B cell (primary cell): ENCODE results near the gene NIPSNAP2. TPM values are rescaled to one million over a fixed set of nuclear protein-coding genes. Genes with fewer than 3 reads are reported as not detected.

ENCODE experiments used
- ATAC-seq: fragments of 200-7000 bp; cut with Tn5 transposase; one replicate; pipeline ENCODE4 v1.10.0; 2021; ENCODE audit warnings: low read depth, mild to moderate bottlenecking, moderate number of reproducible peaks, moderate library complexity
- CTCF ChIA-PET: fragments of 350-600 bp; sonication (Branson Sonifier 250); formaldehyde crosslinking; loops from one replicate; lab custom pipeline; 2021; ENCODE audit warnings: antibody characterized with exemption, inconsistent platforms; lab: Charles Lee
- POLR2A ChIA-PET: fragments of 350-600 bp; sonication (Branson Sonifier 250); formaldehyde crosslinking; loops from one replicate; lab custom pipeline; 2021; ENCODE audit warnings: antibody characterized with exemption; lab: Charles Lee
- DNase-seq: peaks from one replicate; pipeline ENCODE4 v3.0.0; 2013
- H2AFZ ChIP-seq: 2 replicates; pipeline ENCODE4 v1.6.1; 2012; ENCODE audit warnings: mild to moderate bottlenecking, low read depth, low read length; ENCODE audit not compliant: insufficient read depth, poor library complexity, severe bottlenecking
- H3K27ac ChIP-seq, 2 donors: 1 replicate in 1 of 2; 2 replicates in 1 of 2; pipeline ENCODE4 v1.5.1; 2012 to 2013; ENCODE audit warnings: low read length in 2 of 2, mild to moderate bottlenecking in 2 of 2, moderate library complexity in 1 of 2
- H3K27me3 ChIP-seq, 4 experiments: fragments of 200-600 bp in 1 of 4; sonication (generic) in 1 of 4; replicated peaks in 1 of 4; 1 replicate in 2 of 4; 2 replicates in 2 of 4; pipeline versions ENCODE4 v1.6.1 to v1.7.0; 2013 to 2016; ENCODE audit warnings: low read length in 3 of 4, mild to moderate bottlenecking in 2 of 4, mixed read lengths in 1 of 4, moderate library complexity in 1 of 4; ENCODE audit not compliant: insufficient read depth in 4 of 4, control insufficient read depth in 3 of 4; ENCODE audit errors: control extremely low read depth in 1 of 4
- H3K36me3 ChIP-seq, 2 experiments: replicated peaks in 1 of 2; 1 replicate in 1 of 2; 2 replicates in 1 of 2; pipeline versions ENCODE4 v1.6.1 to v1.7.1; 2013; ENCODE audit warnings: low read length in 1 of 2; ENCODE audit not compliant: insufficient read depth in 2 of 2, control insufficient read depth in 1 of 2; ENCODE audit errors: control extremely low read depth in 1 of 2, extremely low read depth in 1 of 2
- H3K4me1 ChIP-seq, 2 donors: fragments of 200-600 bp in 1 of 2; sonication (generic) in 1 of 2; 1 replicate in 1 of 2; 2 replicates in 1 of 2; pipeline versions ENCODE4 v1.5.1 to v1.6.1; 2013 to 2017; ENCODE audit warnings: low read length in 2 of 2; ENCODE audit not compliant: control insufficient read depth in 2 of 2, insufficient read depth in 2 of 2
- H3K4me2 ChIP-seq: replicated peaks from 2 replicates; pipeline ENCODE3; 2012; ENCODE audit warnings: mild to moderate bottlenecking, low read depth, low read length; ENCODE audit not compliant: poor library complexity, severe bottlenecking
- H3K4me3 ChIP-seq, 5 experiments: fragments of 200-600 bp in 1 of 5; sonication (generic) in 1 of 5; 1 replicate in 3 of 5; 2 replicates in 2 of 5; pipeline versions ENCODE4 v1.5.1 to v1.7.0; 2011 to 2016; ENCODE audit warnings: low read length in 4 of 5, mild to moderate bottlenecking in 4 of 5, low read depth in 2 of 5, control low read depth in 1 of 5, moderate library complexity in 1 of 5; ENCODE audit not compliant: insufficient read depth in 1 of 5; ENCODE audit errors: control extremely low read depth in 1 of 5, extremely low read depth in 1 of 5
- H3K79me2 ChIP-seq: fragments of 200-600 bp; sonication (generic); one replicate; pipeline ENCODE4 v1.6.0; 2016; ENCODE audit warnings: low read length; ENCODE audit not compliant: control insufficient read depth, insufficient read depth
- H3K9ac ChIP-seq: fragments of 200-600 bp; sonication (generic); 2 replicates; pipeline ENCODE4 v1.6.1; 2017; ENCODE audit warnings: mild to moderate bottlenecking, low read length, moderate library complexity
- H3K9me3 ChIP-seq, 3 donors: one replicate each; pipeline versions ENCODE4 v1.6.1 to v1.7.1; 2013; ENCODE audit warnings: low read length in 2 of 3; ENCODE audit not compliant: control insufficient read depth in 2 of 3, insufficient read depth in 1 of 3; ENCODE audit errors: control extremely low read depth in 1 of 3
- H4K20me1 ChIP-seq: 2 replicates; pipeline ENCODE4 v1.6.0; 2012; ENCODE audit warnings: mild to moderate bottlenecking, low read length; ENCODE audit not compliant: insufficient read depth, control insufficient read depth, poor library complexity, severe bottlenecking
- H3K27ac Mint-ChIP-seq: one replicate; pipeline ENCODE4 v1.8.0; 2021; ENCODE audit warnings: mixed read lengths
- H3K27me3 Mint-ChIP-seq: one replicate; pipeline ENCODE4 v1.8.0; 2021; ENCODE audit warnings: mixed read lengths
- H3K4me1 Mint-ChIP-seq: one replicate; pipeline ENCODE4 v1.8.0; 2021; ENCODE audit warnings: mixed read lengths
- H3K4me3 Mint-ChIP-seq: one replicate; pipeline ENCODE4 v1.8.0; 2021; ENCODE audit warnings: mixed read lengths
- H3K9me3 Mint-ChIP-seq: one replicate; pipeline ENCODE4 v1.8.0; 2022; ENCODE audit warnings: mixed read lengths; ENCODE audit not compliant: insufficient read depth
- CTCF ChIP-seq: fragments of 200-600 bp; IDR thresholded peaks from one replicate; pipeline ENCODE4 v1.8.0; 2022; ENCODE audit warnings: antibody characterized with exemption, mild to moderate bottlenecking
- EZH2 ChIP-seq: IDR thresholded peaks from 2 replicates; pipeline ENCODE4 v1.6.1; 2012; ENCODE audit warnings: borderline replicate concordance, low read depth, mild to moderate bottlenecking, moderate library complexity, low read length; ENCODE audit not compliant: insufficient read depth, poor library complexity, severe bottlenecking
- WGBS: methylation state at CpG from one replicate; pipeline ENCODE4 v1.1.5; 2013; ENCODE audit warnings: missing lambda C conversion rate; ENCODE audit not compliant: insufficient coverage; 5-methylcytosine and 5-hydroxymethylcytosine counted together
- intact Hi-C: fragments of 100-400 bp; cut with micrococcal nuclease; formaldehyde crosslinking; loops from one replicate; pipeline ENCODE4 v1.10.0; 2022
- polyA plus RNA-seq: library from polyadenylated mRNA; depleted of rRNA; stranded (reverse); fragments of >200 nt; gene quantifications from 2 replicates; pipeline ENCODE4 v1.2.3, GENCODE V29; 2012
- total RNA-seq, 2 donors: library from RNA; stranded (reverse); fragments of 120-200 nt in 1 of 2; gene quantifications; 1 replicate in 1 of 2; 2 replicates in 1 of 2; pipeline versions ENCODE4 v1.2.3 to v1.2.4, GENCODE V29; 2013 to 2022

NIPSNAP2 gene
- total and polyA plus RNA-seq, 2 donors (not counting 1 experiment from before 2014, with no cell fraction given), result 19.6 to 40.4 TPM

- no peak overlapping the region for H3K27ac ChIP-seq
- no peak overlapping the region for H2AFZ ChIP-seq
- H3K27ac Mint-ChIP-seq, result no peak overlapping the region
- no peaks in the 10 kb centered on the region for H3K4me1 ChIP-seq
- TF ChIP-seq CTCF (no peak), EZH2 (no peak)
- no peaks in the 10 kb centered on the region for H3K9me3 ChIP-seq
- H3K36me3 ChIP-seq, result peaks cover 13 to 29% of the 10 kb centered on the region in 2 experiments
- no peak overlapping the region for H3K4me3 ChIP-seq
- H3K27me3 Mint-ChIP-seq, result no peaks in the 10 kb centered on the region
- H3K9me3 Mint-ChIP-seq, result no peaks in the 10 kb centered on the region
- peaks cover 1% of the 10 kb centered on the region for H3K4me1 Mint-ChIP-seq
- CTCF ChIA-PET, result interaction anchor here (1.1 kb wide), 1 partner anchor 10 kb away, joined by 3 read pairs; no protein-coding TSS in a partner anchor
- no peaks in the 10 kb centered on the region for H3K27me3 ChIP-seq
- H3K79me2 ChIP-seq, result no peaks in the 10 kb centered on the region
- no peak overlapping the region for H3K9ac ChIP-seq
- no peak overlapping the region for H3K4me3 Mint-ChIP-seq
- 100% methylated on average over 6 of the region's 8 CpGs for WGBS
- no peak for DNase-seq
- H3K4me2 ChIP-seq, result no peak overlapping the region
- POLR2A ChIA-PET, result interaction anchor here (0.6 kb wide), 1 partner anchor 24 kb away, joined by 3 read pairs; no protein-coding TSS in a partner anchor
- H4K20me1 ChIP-seq, result no peaks in the 10 kb centered on the region
- no peak for ATAC-seq
- intact Hi-C loops, result no loop called here
Measured at GRCh38 chr7:55996856-55997500, 32.6 kb downstream of the NIPSNAP2 start.

GRCh38 chr7:56003749-56004148 lies 39.4 kb downstream of the NIPSNAP2 start:
- ATAC-seq (no peak), DNase-seq (no peak)
- Mint-ChIP-seq H3K27ac (no peak overlapping the region), H3K4me1 (peaks cover 1% of the 10 kb centered on the region), H3K27me3 (no peaks in the 10 kb centered on the region), H3K9me3 (no peaks in the 10 kb centered on the region), H3K4me3 (no peak overlapping the region)
- Histone ChIP-seq H3K4me1 (no peaks in the 10 kb centered on the region), H3K27me3 (no peaks in the 10 kb centered on the region), H3K9ac (no peak overlapping the region), H3K4me3 (no peak overlapping the region), H2AFZ (no peak overlapping the region), H3K27ac (no peak overlapping the region), H3K4me2 (no peak overlapping the region), H3K36me3 (peaks cover 1 to 3% of the 10 kb centered on the region in 2 experiments), H4K20me1 (no peaks in the 10 kb centered on the region), H3K9me3 (no peaks in the 10 kb centered on the region), H3K79me2 (no peaks in the 10 kb centered on the region)
- ChIA-PET POLR2A (no interaction called here), CTCF (interaction anchor here (0.7 to 6.4 kb wide), 5 partner anchors 11 to 70 kb away, joined by 3 to 97 read pairs (median 3); no protein-coding TSS in a partner anchor)
- no peak for TF ChIP-seq CTCF
- TF ChIP-seq EZH2, result no peak
- intact Hi-C loops, result no loop called here
- 91% methylated on average over 4 of the region's 4 CpGs for WGBS
